ENCODE data around the gene NOX4. TPM values are rescaled to one million over a fixed set of nuclear protein-coding genes. Genes with fewer than 3 reads are reported as not detected.

The NOX4 gene
- total and polyA plus RNA-seq, 9 of the 15 experiments (the other 6 are each of a cell fraction or from before 2014, with no cell fraction given) = not detected

GRCh38 chr11:89458716-89459115 is 32.5 kb downstream of the NOX4 start:
- Histone ChIP-seq H4K20me1 (replicated peaks; ENCODE audit: control insufficient read depth, insufficient read depth, low read length) (no peaks in the 10 kb centered on the region), H3K27ac (ENCODE audit: extremely low read depth, low read depth, low read length) (no peak overlapping the region), H3K9ac (ENCODE audit: insufficient read depth in 1 of 2, low read depth in 2 of 2, low read length in 2 of 2) (no peak overlapping the region), H2AFZ (ENCODE audit: low read depth, low read length) (no peak overlapping the region), H3K27me3 (ENCODE audit: control insufficient read depth in 2 of 2, insufficient read depth in 2 of 2, low read length in 2 of 2) (no peaks in the 10 kb centered on the region), H3K9me3 (replicated peaks; ENCODE audit: control insufficient read depth, insufficient read depth, low read depth, low read length) (no peaks in the 10 kb centered on the region), H3K4me2 (ENCODE audit: insufficient read depth, low read length) (no peak overlapping the region), H3K9me1 (ENCODE audit: control insufficient read depth, insufficient read depth, low read length) (no peaks in the 10 kb centered on the region), H3K79me2 (ENCODE audit: control insufficient read depth, insufficient read depth, low read length) (no peaks in the 10 kb centered on the region), H3K36me3 (ENCODE audit: control insufficient read depth, insufficient read depth, low read length) (no peaks in the 10 kb centered on the region), H3K4me1 (replicated peaks in 1 of 2; ENCODE audit: control insufficient read depth in 2 of 2, insufficient read depth in 2 of 2, low read length in 2 of 2) (no peaks in the 10 kb centered on the region), H3K4me3 (no peak overlapping the region)
- DNase-seq (ENCODE audit: extremely low read depth in 1 of 4, low spot score in 3 of 4) = no peak
- no TSS peak for BruUV-seq (replicated peaks)
- no peak for ATAC-seq
- no peak for FAIRE-seq
- WGBS (ENCODE audit: insufficient coverage, low coverage, missing lambda C conversion rate) = 0% methylated on average over 2 of the region's 2 CpGs
- intact Hi-C loops (cut with micrococcal nuclease) (no loop called here), in situ Hi-C loops (cut with MboI) (no loop called here)
- ChIA-PET CTCF (ENCODE audit: low intra/inter-chr PET ratio) (no interaction called here), POLR2A (no interaction called here)
- TF ChIP-seq NR2F6 (CRISPR knock-in tag; IDR thresholded peaks at IDR 0.05) (no peak), POLR2A (conservative IDR thresholded peaks at IDR 0.05) (no peak), TSC22D4 (tag; IDR thresholded peaks at IDR 0.05) (no peak), ZBTB40 (IDR thresholded peaks at IDR 0.05) (no peak), ZBTB40 (CRISPR knock-in tag; IDR thresholded peaks at IDR 0.05) (no peak), BCLAF1 (IDR thresholded peaks at IDR 0.05; ENCODE audit: borderline replicate concordance in 1 of 2, control insufficient read depth in 1 of 2, low read depth in 2 of 2, low read length in 1 of 2) (no peak), TCF7 (IDR thresholded peaks at IDR 0.05; ENCODE audit: borderline replicate concordance) (no peak), ZNF717 (CRISPR knock-in tag; IDR thresholded peaks at IDR 0.05) (no peak), FOXK1 (CRISPR knock-in tag; IDR thresholded peaks at IDR 0.05; ENCODE audit: borderline replicate concordance) (no peak)

Data from K562 (cell line).